ENCODE measurements around the gene DUS2.

The DUS2 gene

DNA sequence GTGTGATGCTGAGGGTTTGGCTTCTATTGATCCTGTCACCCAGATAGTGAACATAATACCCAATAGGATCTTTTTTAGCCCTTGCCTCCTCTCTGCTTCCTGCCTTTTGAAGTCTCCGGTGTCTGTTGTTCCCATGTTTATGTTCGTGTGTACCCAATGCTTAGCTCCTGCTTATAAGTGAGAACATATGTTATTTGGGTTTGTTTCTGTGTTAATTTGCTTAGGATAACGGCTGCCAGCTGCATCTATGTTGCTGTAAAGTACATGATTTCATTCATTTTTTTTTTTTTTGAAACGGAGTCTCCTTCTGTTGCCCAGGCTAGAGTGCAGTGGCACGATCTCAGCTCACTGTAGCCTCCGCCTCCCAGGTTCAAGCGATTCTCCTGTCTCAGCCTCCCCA is 23.0 kb downstream of the DUS2 start:
- no peak for DNase-seq (ENCODE audit: low spot score)

GRCh38 chr16:68047987-68048386 is 24.9 kb downstream of the DUS2 start:
- DNase-seq (ENCODE audit: low spot score): no peak

DNA sequence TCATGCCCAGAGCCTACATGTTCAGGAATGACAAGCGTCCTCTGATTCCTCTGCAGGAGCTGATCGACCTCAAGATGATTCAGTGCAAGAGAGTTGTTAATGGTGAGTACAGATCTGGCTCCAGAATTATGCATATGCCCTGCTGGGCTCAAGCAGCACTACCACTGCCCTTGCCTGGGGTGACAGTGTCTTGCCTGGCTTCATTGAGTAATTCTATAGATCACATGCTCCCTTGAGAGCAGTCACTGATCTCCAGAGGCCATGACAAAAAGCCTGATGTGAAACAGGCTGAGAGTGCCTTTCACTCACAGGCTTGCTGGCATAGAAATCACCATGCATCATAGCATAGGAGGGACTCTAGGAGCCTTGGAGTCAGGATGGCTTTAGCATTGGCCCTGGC is 26.4 kb downstream of the DUS2 start:
- no peak for DNase-seq (ENCODE audit: low spot score)

GRCh38 chr16:68055395-68055794 is 32.3 kb downstream of the DUS2 start:
- no peak for DNase-seq (ENCODE audit: low spot score)

GRCh38 chr16:68059804-68060203 is 36.7 kb downstream of the DUS2 start:
- DNase-seq (ENCODE audit: low spot score): no peak

- DNase-seq (ENCODE audit: low spot score): no peak
These were observed 38.3 kb downstream of the DUS2 start for GRCh38 chr16:68061396-68061795.

GRCh38 chr16:68062910-68063393 is 39.9 kb downstream of the DUS2 start:
- DNase-seq (ENCODE audit: low spot score): no peak

GRCh38 chr16:68064791-68065365 is 41.8 kb downstream of the DUS2 start:
- DNase-seq (ENCODE audit: low spot score): peak; percentile 79

DNA sequence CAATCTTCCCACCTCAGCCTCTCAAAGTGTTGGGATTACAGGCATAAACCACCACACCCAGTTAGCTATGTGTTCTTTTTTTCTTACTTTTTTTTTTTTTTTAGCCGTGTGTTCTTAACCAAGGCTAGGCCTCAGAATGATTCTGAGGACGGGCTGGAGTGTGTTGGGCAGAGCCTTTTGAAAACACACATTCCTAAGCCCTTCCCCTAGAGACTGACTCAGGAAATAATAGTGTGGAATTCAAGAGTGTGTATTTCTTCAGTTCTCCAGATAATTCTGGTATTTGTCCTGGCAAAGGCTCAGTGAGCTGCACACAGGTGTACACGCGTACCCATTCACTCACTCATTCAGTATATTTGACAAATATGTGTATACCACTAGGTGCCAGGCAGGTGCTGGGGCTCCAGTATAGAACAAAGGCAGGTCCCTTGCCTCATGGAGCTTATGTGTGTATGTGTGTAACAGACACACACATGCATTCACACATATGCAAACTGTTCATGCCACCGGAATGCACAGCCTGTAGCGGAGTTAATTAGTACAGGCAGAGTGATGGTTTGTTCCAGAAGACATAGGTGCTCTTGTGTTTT is 42.7 kb downstream of the DUS2 start:
- peak; percentile 83 for DNase-seq (ENCODE audit: low spot score)

DNA sequence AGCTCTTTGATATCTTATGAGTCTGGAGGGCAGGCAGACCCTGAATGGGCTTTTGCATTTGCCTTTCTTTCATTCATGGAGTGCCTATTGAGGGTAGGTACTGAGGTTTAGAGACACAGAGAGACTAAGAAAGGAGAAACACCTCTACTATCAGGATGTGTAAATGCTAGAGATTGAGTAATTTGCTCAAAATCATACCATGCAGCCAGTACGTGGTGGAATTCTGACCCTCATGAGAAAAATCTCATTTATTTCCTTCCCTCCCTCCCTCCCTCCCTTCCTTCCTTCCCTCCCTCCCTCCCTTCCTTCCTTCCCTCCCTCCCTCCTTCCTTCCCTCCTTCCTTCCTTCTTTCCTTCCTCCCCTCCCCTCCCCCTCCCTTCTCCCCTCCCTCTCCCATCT is 43.7 kb downstream of the DUS2 start:
- no peak for DNase-seq (ENCODE audit: low spot score)

DNA sequence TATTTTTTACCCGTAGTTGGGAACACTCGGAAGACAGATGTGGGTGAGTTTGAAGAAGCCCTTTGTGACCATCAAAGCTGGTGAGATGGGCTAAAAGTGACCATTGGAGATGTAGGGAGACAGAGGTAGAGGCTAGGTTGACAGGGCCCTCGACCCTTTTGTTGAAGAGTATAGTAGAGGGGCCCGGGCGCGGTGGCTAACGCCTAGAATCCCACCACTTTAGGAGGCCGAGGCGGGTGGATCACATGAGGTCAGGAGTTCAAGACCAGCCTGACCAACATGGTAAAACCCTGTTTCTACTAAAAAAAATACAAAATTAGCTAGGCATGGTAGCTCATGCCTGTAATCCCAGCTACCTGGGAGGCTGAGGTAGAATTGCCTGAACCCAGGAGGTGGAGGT is 45.8 kb downstream of the DUS2 start:
- DNase-seq (ENCODE audit: low spot score): no peak

DNA sequence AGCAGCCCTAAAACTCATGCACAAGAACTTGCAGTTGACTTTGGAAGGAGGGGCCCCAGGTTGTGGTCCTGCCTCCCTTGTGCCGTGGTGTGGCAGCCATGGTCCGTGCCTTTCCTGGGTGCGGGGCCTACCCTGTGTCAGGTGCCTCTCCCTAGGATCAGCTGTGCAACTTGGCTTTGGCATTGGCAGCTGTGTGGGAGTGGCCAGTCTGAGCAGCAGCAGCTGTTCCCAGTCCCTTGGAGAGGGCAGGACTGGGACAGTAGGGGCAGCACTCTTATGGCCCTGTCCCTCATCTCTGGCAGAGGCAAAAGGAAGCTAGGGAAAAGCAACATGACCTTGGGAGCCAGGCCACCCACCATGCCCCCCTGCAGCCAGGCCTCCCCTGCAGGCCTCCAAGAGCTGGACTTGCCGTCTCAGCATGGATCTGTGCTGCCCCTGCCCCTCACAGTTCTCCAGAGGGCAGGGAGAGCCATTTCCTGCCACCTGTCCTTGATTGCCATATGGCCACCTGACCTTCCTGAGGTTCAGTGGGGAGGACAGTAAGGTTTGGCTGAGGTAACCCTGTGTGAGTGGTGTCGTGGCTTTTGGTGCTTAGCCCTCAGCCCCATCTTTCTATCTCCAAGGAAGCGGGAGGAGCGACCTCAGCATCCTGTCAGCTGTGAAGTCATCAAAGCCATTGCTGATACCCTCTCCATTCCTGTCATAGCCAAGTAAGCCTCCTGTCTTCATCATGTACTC is 46.6 kb downstream of the DUS2 start:
- no peak for DNase-seq (ENCODE audit: low spot score)

DNA sequence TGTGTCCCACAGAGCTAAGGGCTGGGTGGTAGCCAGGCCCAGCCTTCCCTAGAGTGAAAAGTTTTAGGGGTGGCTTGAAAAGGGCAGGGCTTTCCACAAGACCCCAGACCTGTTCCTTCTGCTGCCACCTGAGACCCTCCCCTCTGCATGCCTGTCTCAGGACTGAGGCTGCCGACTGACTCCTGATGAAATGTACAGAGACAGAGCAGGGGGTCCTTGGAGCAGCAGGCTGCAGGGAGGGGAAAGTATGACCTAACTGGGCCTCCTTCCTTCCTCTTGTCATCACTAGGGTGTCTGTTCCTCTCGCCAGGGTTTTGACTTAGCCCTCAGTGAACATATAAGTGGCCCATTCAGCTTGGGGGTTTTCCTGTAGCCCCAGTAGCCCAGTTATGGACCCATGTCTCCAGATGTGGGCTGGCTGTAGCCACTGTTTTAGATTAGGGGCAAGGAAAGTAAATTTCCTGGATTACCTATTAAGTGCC is 47.2 kb downstream of the DUS2 start:
- no peak for DNase-seq (ENCODE audit: low spot score)

GRCh38 chr16:68070806-68071517 is 47.9 kb downstream of the DUS2 start:
- no peak for DNase-seq (ENCODE audit: low spot score)

GRCh38 chr16:68071518-68071901 is 48.4 kb downstream of the DUS2 start:
- DNase-seq (ENCODE audit: low spot score): no peak

DNA sequence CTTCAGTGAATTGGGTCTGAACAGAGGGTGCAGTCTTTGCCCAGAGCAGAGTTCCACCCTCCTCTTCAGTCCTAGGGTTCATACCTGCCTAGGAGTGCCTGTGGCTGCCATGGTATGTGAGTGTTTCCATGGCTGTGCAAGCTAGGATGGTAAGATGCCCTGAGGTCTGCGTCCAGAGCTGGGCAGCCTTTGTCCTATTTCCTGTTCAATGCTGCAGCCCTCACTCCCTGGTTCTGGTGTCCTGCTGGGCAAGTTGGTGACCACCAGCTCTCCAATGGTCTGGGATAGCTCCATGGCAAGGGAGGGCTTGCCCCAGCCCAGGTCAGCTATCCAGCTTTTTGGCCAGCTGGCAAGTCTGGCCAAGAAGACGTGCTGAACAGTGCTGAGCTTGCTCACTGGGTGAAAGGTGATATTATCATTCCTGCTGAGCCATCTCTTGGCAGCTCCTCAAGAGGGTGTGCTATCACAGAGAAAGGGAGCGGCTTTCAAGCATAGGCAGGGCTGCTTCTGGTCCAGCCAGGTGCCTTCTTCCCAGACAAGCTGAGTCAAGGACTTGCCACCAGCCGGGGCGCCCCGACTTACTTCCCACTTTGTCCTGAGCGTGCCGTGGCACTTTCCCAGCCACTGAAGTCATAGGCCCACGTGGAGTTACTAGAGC is 49.1 kb downstream of the DUS2 start:
- DNase-seq (ENCODE audit: low spot score): no peak

DNA sequence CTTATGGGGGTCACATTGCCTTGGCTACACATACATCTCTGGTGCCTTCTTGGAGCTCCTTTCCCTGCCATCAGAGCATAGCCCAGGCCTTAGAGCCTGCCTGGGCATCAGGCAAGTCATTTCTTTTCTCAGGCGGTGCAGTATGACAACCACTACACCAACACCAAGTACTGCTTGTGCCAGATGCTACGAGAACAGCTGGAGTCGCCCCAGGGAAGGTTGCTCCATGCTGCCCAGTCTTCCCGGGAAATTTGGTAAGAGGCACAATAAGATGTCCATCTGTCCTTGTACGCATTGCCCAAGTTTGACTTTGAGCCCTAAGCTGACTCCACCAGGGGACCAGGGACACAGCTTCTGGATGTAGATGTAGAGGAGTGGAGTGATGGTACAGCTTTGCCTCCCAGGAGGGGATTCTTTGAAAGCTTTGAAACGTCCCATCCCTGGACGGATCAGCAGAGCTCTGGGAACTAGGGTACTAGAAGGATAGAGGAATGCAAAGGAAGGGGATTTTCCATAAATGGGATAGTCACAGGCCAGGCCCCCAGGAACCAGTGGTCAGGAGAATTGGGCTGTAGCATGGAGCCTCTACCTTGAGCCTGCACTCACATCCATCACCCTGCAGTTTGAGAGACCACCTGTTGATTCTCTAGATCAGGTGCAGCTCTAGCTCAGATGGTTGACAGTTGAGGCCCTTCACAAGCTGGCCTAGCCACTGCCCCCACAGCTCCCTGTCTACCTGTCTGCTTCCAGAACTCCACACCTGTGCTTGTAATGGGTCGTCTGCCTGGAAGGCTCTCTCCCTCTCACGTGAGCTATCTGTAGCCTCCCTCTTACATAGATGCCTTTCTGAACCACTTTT is 51.0 kb downstream of the DUS2 start:
- DNase-seq (ENCODE audit: low spot score): no peak

DNA sequence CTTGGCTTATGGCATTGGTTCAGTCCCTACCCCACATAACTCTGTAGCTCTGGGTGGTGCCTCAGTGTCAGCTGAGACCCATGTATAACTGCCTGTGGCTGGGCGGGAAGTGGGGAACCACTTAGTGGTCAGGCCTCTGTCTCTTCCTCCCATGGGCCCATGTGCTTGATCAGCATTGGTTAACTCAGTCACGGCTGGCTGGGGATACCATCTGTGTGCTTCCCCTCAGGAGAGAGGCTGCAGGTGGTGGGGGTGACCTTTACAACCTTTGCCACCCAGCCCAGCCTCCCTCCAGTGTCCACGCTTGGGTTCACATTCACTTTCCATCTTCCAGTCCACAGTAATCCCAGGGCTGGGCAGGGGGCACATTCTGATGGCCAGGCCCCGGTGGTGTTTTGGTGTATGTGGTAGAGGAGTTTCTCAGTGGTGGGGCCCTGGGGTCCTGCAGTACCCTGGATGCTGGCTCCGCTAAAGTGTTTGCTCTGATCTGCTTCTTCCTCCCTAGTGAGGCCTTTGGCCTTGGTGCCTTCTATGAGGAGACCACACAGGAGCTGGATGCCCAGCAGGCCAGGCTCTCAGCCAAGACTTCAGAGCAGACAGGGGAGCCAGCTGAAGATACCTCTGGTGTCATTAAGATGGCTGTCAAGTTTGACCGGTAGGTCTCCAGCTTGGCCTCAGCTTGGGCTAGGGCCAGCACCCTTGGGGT is 51.9 kb downstream of the DUS2 start:
- DNase-seq (ENCODE audit: low spot score): no peak

DNA sequence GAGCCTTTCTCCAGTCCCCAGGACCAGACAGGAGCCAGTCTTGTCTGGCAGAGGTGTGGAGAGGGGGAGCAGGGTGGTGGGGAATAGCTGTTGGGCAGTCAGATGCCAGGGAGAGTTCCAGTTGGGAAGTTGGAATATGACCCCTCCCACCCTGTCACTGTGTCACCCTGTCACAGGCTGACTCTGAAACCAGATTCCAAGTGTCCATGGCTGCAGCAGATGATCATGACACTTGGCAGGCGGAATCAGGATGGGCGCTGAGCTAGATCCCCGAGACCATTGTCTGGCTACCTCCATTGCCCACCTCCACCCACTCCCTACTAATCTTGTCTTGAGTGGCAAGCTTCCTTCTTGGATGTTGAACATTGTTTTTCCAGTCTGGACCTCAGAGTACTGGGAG is 52.9 kb downstream of the DUS2 start:
- no peak for DNase-seq (ENCODE audit: low spot score)

DNA sequence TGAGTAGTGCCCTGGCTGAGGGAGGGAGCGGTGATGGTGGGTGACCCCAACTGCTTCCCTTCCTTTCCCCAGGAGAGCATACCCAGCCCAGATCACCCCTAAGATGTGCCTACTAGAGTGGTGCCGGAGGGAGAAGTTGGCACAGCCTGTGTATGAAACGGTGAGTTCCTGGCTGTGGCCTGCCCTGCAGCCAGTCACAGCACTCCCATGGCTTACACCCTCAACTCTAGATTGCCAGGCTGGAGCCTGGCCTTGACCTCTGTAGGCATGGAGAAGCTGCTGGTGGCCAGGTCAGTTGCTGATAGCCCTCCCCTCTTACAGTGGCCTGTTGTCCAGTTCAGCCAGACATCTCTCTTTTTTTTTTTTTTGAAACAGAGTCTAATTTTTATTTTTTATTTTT is 53.5 kb downstream of the DUS2 start:
- no peak for DNase-seq (ENCODE audit: low spot score)
